AG04449 (cell line): ENCODE data around the gene LIPM.

Experiments
- CTCF ChIA-PET: fragments of 350-600 bp; formaldehyde crosslinking; extraction: SDS; loops from one replicate; lab custom pipeline; 2021; ENCODE audit warnings: antibody characterized with exemption; lab: Yijun Ruan, JAX
- POLR2A ChIA-PET: fragments of 400-600, 350-600 bp; formaldehyde crosslinking; extraction: SDS; loops from one replicate; lab custom pipeline; 2020; ENCODE audit warnings: antibody characterized with exemption, inconsistent platforms; lab: Yijun Ruan, JAX
- DNase-seq: peaks from one replicate; pipeline ENCODE4 v3.0.0-alpha.2; 2010; ENCODE audit warnings: low read depth, low spot score
- H3K4me3 ChIP-seq: 2 replicates; pipeline ENCODE4 v1.5.1; 2011; ENCODE audit warnings: low read depth, mild to moderate bottlenecking, control low read depth, low read length
- TF ChIP-seq, protein P1 (sequence below): IDR thresholded peaks from one replicate; pipeline ENCODE4 v1.5.1; 2011; ENCODE audit warnings: mild to moderate bottlenecking, moderate library complexity, low read length, control low read depth, inconsistent platforms; ENCODE audit not compliant: insufficient read depth; ENCODE audit errors: missing control alignments

The LIPM gene

DNA sequence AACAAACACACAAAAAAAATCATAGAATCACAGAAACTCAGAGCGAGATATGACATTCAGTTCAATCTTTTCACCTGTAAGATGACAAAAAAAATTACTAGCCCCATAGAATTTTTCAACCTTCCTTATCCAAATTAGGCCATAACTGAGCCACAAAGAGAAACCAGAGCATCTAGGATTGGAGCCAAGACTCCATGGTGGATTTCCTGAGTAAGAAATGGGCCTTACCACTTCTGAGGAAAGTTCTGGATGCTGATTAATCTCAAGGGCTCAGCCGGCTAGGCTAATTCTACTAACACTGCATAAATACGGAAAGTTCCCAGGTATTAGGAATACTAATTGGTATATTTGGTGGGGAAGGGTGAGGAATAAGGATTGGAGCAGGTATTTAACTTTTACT lies 16.8 kb downstream of the LIPM start:
- no peak for DNase-seq
- H3K4me3 ChIP-seq, result no peak overlapping the region
- TF ChIP-seq, protein P1, sequence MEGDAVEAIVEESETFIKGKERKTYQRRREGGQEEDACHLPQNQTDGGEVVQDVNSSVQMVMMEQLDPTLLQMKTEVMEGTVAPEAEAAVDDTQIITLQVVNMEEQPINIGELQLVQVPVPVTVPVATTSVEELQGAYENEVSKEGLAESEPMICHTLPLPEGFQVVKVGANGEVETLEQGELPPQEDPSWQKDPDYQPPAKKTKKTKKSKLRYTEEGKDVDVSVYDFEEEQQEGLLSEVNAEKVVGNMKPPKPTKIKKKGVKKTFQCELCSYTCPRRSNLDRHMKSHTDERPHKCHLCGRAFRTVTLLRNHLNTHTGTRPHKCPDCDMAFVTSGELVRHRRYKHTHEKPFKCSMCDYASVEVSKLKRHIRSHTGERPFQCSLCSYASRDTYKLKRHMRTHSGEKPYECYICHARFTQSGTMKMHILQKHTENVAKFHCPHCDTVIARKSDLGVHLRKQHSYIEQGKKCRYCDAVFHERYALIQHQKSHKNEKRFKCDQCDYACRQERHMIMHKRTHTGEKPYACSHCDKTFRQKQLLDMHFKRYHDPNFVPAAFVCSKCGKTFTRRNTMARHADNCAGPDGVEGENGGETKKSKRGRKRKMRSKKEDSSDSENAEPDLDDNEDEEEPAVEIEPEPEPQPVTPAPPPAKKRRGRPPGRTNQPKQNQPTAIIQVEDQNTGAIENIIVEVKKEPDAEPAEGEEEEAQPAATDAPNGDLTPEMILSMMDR, result no peak
- CTCF ChIA-PET, result interaction anchor here (1.4 to 2.2 kb wide), 4 partner anchors 10 to 259 kb away, joined by 4 to 23 read pairs (median 8); no protein-coding TSS in a partner anchor
- POLR2A ChIA-PET, result no interaction called here

DNA sequence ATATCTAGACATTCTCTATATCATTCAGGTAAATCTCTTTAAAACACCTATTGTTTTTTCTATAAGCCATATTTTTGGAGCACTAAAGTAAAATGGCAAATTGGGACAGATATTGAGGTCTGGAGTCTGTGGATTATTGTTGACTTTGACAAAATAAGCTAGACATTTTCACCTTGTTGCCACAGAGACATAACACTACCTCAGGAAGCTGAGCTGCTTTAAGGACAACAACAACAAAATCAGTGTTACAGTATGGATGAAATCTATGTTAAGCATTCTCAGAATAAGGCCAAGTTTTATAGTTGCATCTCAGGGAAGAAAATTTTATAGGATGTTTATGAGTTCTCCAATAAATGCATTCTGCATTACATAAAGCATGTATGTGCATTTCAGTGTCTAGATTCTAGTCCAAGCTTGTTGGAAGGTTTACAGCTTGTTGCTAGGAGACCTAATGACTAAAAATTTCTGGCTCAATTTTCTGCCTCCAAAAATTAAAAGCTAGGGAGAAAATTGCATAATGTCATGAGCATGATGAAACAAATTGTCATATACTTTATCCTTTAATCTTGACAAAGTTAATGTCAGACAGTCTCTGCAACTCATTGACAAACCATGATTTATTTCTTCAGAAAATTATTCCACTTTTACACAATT lies 18.3 kb downstream of the LIPM start:
- ChIA-PET CTCF (interaction anchor here (1.0 to 27.7 kb wide), 8 partner anchors 11 to 268 kb away, joined by 3 to 1009 read pairs (median 10); no protein-coding TSS in a partner anchor), POLR2A (interaction anchor here (1.2 kb wide), 1 partner anchor 170 kb away, joined by 3 read pairs; the partner anchor contains the start of gene FAS)
- TF ChIP-seq, protein P1, result no peak
- peak; percentile 44 for DNase-seq
- H3K4me3 ChIP-seq, result no peak overlapping the region

- TF ChIP-seq, protein P1, result no peak
- POLR2A ChIA-PET, result no interaction called here
- DNase-seq, result no peak
- no peak overlapping the region for H3K4me3 ChIP-seq
- CTCF ChIA-PET, result interaction anchor here (0.9 to 27.7 kb wide), 7 partner anchors 9 to 261 kb away, joined by 3 to 1009 read pairs (median 6); no protein-coding TSS in a partner anchor
These were observed 23.9 kb downstream of the LIPM start for GRCh38 chr10:88826388-88826787.

- POLR2A ChIA-PET, result no interaction called here
- no peak for DNase-seq
These were observed 25.1 kb downstream of the LIPM start for GRCh38 chr10:88827671-88828070.

DNA sequence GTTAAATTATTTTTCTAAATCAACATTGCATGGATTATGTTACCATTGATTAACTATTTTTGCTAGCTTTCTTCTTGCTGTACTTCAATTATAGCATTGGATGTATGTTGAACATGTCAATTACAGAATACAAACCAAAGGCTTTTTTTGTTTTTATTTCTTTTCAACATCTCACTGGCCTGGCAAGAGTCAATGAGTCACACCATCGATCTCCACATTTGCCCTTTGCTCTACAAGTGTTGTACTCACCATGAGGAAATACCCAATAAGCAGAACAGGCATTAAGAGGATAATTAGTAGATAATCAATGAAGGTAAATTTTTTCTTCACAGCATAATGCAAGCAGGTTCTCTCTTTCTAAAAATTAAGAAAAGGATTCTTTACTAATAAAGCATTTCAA lies 25.8 kb downstream of the LIPM start:
- CTCF ChIA-PET, result interaction anchor here (0.7 to 27.7 kb wide), 7 partner anchors 7 to 263 kb away, joined by 3 to 1009 read pairs (median 6); no protein-coding TSS in a partner anchor
- no peak for DNase-seq
- TF ChIP-seq, protein P1, result no peak
- H3K4me3 ChIP-seq, result no peak overlapping the region
- POLR2A ChIA-PET, result no interaction called here

More at GRCh38 chr10:88827671-88828070, 25.1 kb downstream of the LIPM start:
- TF ChIP-seq, protein P1, result no peak
- H3K4me3 ChIP-seq, result no peak overlapping the region
- CTCF ChIA-PET, result interaction anchor here (0.7 to 27.7 kb wide), 10 partner anchors 7 to 390 kb away, joined by 3 to 1009 read pairs (median 4); no protein-coding TSS in a partner anchor

DNA sequence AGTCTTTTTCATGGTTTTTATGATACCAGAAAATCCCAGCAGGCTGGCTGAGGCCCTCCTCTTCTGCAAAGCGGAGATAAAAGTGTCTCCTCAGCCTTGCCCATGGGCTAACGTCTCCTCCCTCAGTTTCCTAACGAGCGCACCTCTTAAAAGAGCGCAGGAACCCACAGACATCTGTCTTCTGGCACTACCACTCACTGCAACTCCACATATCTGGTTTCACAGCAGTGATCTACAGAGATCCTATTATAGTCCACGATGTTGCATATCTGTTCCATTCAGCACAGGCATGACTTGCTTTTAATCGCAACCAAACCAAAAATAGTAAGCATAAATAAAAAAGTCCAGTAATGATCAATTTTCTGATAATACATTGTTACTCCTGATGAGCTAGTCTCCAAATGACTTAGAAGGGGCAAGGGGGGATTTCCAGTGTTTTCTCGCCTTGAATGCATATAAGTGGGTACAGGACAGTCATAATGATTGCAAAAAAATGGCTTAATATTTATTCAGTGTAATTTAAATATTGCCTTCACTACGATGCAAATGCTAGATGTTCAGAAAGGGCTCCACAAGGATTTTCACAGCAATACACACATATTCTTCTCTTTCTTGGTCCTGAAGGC lies 28.2 kb downstream of the LIPM start:
- POLR2A ChIA-PET, result no interaction called here
- CTCF ChIA-PET, result interaction anchor here (1.2 to 27.7 kb wide), 4 partner anchors 15 to 266 kb away, joined by 5 to 1009 read pairs (median 56); partner anchors contain the start of gene RNLS
- TF ChIP-seq, protein P1, result no peak

More for the DNA sequence above, 28.2 kb downstream of the LIPM start:
- no peak overlapping the region for H3K4me3 ChIP-seq
- no peak for DNase-seq
